Endothelial cell of umbilical vein (primary cell): ENCODE measurements around the gene ZNF385B. TPM values are rescaled to one million over a fixed set of nuclear protein-coding genes. Genes with fewer than 3 reads are reported as not detected.

ENCODE experiments used
- BruUV-seq: library from RNA; stranded (reverse); fragments of 400-500 nt; replicated peaks from 2 replicates; lab custom pipeline; 2021; lab: Mats Ljungman, UMichigan
- CTCF ChIA-PET: fragments of 300-600, 350-600 bp; sonication (Branson Sonifier 250); formaldehyde crosslinking; loops from one replicate; lab custom pipeline; 2021; ENCODE audit warnings: antibody characterized with exemption, inconsistent platforms; lab: Charles Lee
- POLR2A ChIA-PET: fragments of 300-600, 350-600 bp; sonication (Branson Sonifier 250); formaldehyde crosslinking; loops from one replicate; lab custom pipeline; 2021; ENCODE audit warnings: antibody characterized with exemption, inconsistent platforms; lab: Charles Lee
- DNase-seq: peaks from one replicate; pipeline ENCODE4 v3.0.0-alpha.2; 2011; ENCODE audit warnings: low read depth, low spot score
- FAIRE-seq: peaks from 2 replicates; lab custom pipeline; 2011; peaks lifted over from hg19 to GRCh38; lab: Jason Lieb, UNC
- H2AFZ ChIP-seq: 2 replicates; pipeline ENCODE4 v1.6.0; 2012; ENCODE audit warnings: low read depth, low read length, control low read depth, inconsistent platforms
- H3K27ac ChIP-seq: 2 replicates; pipeline ENCODE4 v1.5.1; 2011; ENCODE audit warnings: low read depth, mild to moderate bottlenecking, control low read depth, low read length, moderate library complexity; ENCODE audit not compliant: insufficient read depth
- H3K27me3 ChIP-seq, 2 experiments: 2 replicates each; pipeline versions ENCODE4 v1.6.0 to v1.6.1; 2011; ENCODE audit warnings: low read length in 2 of 2, mixed read lengths in 1 of 2; ENCODE audit not compliant: control insufficient read depth in 2 of 2, insufficient read depth in 2 of 2
- H3K36me3 ChIP-seq, 2 experiments: 2 replicates in 1 of 2; 3 replicates in 1 of 2; pipeline ENCODE4 v1.5.1; 2011; ENCODE audit warnings: low read length in 2 of 2, mild to moderate bottlenecking in 1 of 2, moderate library complexity in 1 of 2; ENCODE audit not compliant: control insufficient read depth in 2 of 2, insufficient read depth in 2 of 2; ENCODE audit errors: extremely low read depth in 1 of 2
- H3K4me1 ChIP-seq: 3 replicates; pipeline ENCODE4 v1.5.1; 2011; ENCODE audit warnings: mild to moderate bottlenecking, low read length; ENCODE audit not compliant: control insufficient read depth, insufficient read depth; ENCODE audit errors: extremely low read depth
- H3K4me2 ChIP-seq: 2 replicates; pipeline ENCODE4 v1.6.1; 2011; ENCODE audit warnings: low read length, control low read depth, mixed read lengths; ENCODE audit not compliant: insufficient read depth
- H3K4me3 ChIP-seq, 3 experiments: fragments of 200-600 bp in 1 of 3; sonication (generic), shearing (Covaris generic) in 1 of 3; replicated peaks in 1 of 3; 2 replicates each; pipeline ENCODE4 v1.5.1; 2011 to 2016; ENCODE audit warnings: control low read depth in 3 of 3, low read length in 3 of 3, mild to moderate bottlenecking in 2 of 3, inconsistent platforms in 1 of 3, low read depth in 1 of 3, moderate library complexity in 1 of 3; ENCODE audit not compliant: insufficient read depth in 1 of 3
- H3K79me2 ChIP-seq: 2 replicates; pipeline ENCODE4 v1.6.0; 2012; ENCODE audit warnings: low read length, inconsistent platforms; ENCODE audit not compliant: control insufficient read depth, insufficient read depth
- H3K9ac ChIP-seq: replicated peaks from 2 replicates; pipeline ENCODE3; 2011; ENCODE audit warnings: low read length, control low read depth; ENCODE audit not compliant: insufficient read depth; ENCODE audit errors: extremely low read depth
- H3K9me1 ChIP-seq: replicated peaks from 3 replicates; pipeline ENCODE4 v1.6.0; 2011; ENCODE audit warnings: mild to moderate bottlenecking, low read length; ENCODE audit not compliant: control insufficient read depth, insufficient read depth; ENCODE audit errors: extremely low read depth
- H3K9me3 ChIP-seq: replicated peaks from 2 replicates; pipeline ENCODE4 v1.5.1; 2012; ENCODE audit warnings: low read length, inconsistent platforms; ENCODE audit not compliant: control insufficient read depth, insufficient read depth
- H4K20me1 ChIP-seq: replicated peaks from 2 replicates; pipeline ENCODE3; 2011; ENCODE audit warnings: mild to moderate bottlenecking, low read length; ENCODE audit not compliant: control insufficient read depth, insufficient read depth; ENCODE audit errors: extremely low read depth
- EZH2 ChIP-seq: IDR thresholded peaks from 2 replicates; pipeline ENCODE4 v1.6.1; 2012; ENCODE audit warnings: borderline replicate concordance, low read depth, mild to moderate bottlenecking, moderate library complexity, low read length, inconsistent platforms; ENCODE audit not compliant: severe bottlenecking
- FOS ChIP-seq: IDR thresholded peaks from 2 replicates; pipeline ENCODE4 v1.6.1; 2011; ENCODE audit warnings: mild to moderate bottlenecking, low read length, moderate library complexity, borderline replicate concordance; ENCODE audit not compliant: insufficient read depth
- GATA2 ChIP-seq: IDR thresholded peaks from 2 replicates; pipeline ENCODE4 v1.7.0; 2011; ENCODE audit warnings: low read depth, mild to moderate bottlenecking, moderate library complexity, mixed read lengths, low read length; ENCODE audit not compliant: insufficient read length, insufficient read depth
- JUN ChIP-seq: IDR thresholded peaks from 2 replicates; pipeline ENCODE4 v1.6.1; 2011; ENCODE audit warnings: borderline replicate concordance, low read depth; ENCODE audit not compliant: insufficient read length, insufficient read depth
- MYC ChIP-seq: IDR thresholded peaks from one replicate; pipeline ENCODE4 v1.6.1; 2011; ENCODE audit warnings: mild to moderate bottlenecking, low read depth, low read length
- POLR2A ChIP-seq: IDR thresholded peaks from 2 replicates; pipeline ENCODE4 v1.6.1; 2012; ENCODE audit warnings: low read depth, mild to moderate bottlenecking, control low read depth, low read length
- POLR2AphosphoS5 ChIP-seq: IDR thresholded peaks from 2 replicates; pipeline ENCODE4 v1.6.1; 2012; ENCODE audit warnings: low read depth, mild to moderate bottlenecking, control low read depth, low read length, moderate library complexity; ENCODE audit not compliant: insufficient read depth
- dilution Hi-C: fragments of 300-500 bp; cut with MboI; formaldehyde crosslinking; loops from one replicate; pipeline ENCODE4 v1.15.0; 2019; ENCODE audit warnings: low sequenced_read_pairs; ENCODE audit not compliant: extremely low pct_ligation_motif_present
- intact Hi-C: fragments of 100-400 bp; cut with micrococcal nuclease; formaldehyde crosslinking; loops from one replicate; pipeline ENCODE4 v1.10.0; 2022
- polyA plus RNA-seq, 4 experiments: library from polyadenylated mRNA; depleted of rRNA in 3 of 4; stranded (reverse) in 3 of 4; unstranded in 1 of 4; fragments of >200 nt; gene quantifications; 2 replicates each; pipeline versions ENCODE4 v1.2.1 to v1.2.3, GENCODE V29; 2011 to 2012; ENCODE audit warnings: missing spikeins in 1 of 4
- total RNA-seq: library from RNA; stranded (reverse); gene quantifications from 2 replicates; pipeline ENCODE4 v1.2.3, GENCODE V29; 2021
- TF ChIP-seq, protein P1 (sequence below), 2 donors: IDR thresholded peaks; 1 replicate in 1 of 2; 2 replicates in 1 of 2; pipeline ENCODE4 v1.5.1; 2011; ENCODE audit warnings: low read length in 2 of 2, mild to moderate bottlenecking in 2 of 2, moderate library complexity in 2 of 2, control low read depth in 1 of 2, inconsistent platforms in 1 of 2, low read depth in 1 of 2; ENCODE audit not compliant: insufficient read depth in 1 of 2; ENCODE audit errors: extremely low read depth in 1 of 2
- TF ChIP-seq, protein P2 (sequence below): IDR thresholded peaks from 2 replicates; pipeline ENCODE4 v1.6.1; 2011; ENCODE audit not compliant: insufficient read depth, insufficient read length

Gene ZNF385B
- total and polyA plus RNA-seq, 2 donors (not counting 3 experiments of a cell fraction or from before 2014, with no cell fraction given) = not detected

DNA sequence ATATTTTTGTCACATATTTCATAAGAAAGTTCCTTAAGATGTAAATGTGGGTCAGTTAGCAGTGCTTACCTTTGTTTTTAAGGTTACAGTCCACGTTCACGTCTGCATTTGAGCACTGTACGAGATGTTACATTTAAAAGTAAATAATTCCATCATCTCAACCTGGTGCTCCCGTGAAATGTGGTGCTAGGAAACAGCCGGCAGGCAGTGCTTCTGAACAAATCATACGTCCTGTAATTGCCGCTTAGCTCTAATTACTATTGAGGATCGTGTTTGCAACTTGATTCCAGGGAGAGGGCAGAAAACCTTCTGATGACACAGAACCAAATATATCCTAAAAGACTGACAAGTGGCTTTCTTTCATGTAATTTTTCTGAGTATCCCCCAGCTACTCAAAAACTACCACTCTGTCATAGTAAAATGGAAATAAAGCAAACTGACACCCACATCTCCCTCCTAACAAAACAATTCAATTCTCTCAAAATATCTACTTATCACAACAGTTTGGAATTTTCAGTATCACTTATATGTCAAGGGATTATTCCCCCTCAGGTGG lies 299.0 kb downstream of the ZNF385B start:
- TF ChIP-seq, protein P1, sequence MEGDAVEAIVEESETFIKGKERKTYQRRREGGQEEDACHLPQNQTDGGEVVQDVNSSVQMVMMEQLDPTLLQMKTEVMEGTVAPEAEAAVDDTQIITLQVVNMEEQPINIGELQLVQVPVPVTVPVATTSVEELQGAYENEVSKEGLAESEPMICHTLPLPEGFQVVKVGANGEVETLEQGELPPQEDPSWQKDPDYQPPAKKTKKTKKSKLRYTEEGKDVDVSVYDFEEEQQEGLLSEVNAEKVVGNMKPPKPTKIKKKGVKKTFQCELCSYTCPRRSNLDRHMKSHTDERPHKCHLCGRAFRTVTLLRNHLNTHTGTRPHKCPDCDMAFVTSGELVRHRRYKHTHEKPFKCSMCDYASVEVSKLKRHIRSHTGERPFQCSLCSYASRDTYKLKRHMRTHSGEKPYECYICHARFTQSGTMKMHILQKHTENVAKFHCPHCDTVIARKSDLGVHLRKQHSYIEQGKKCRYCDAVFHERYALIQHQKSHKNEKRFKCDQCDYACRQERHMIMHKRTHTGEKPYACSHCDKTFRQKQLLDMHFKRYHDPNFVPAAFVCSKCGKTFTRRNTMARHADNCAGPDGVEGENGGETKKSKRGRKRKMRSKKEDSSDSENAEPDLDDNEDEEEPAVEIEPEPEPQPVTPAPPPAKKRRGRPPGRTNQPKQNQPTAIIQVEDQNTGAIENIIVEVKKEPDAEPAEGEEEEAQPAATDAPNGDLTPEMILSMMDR (IDR thresholded peaks at IDR 0.05; ENCODE audit: extremely low read depth in 1 of 2, insufficient read depth in 1 of 2, low read depth in 1 of 2, low read length in 2 of 2) = no peak
- TF ChIP-seq MYC (no peak), EZH2 (no peak), POLR2A (no peak), GATA2 (no peak), FOS (no peak), POLR2AphosphoS5 (no peak), JUN (no peak)
- TF ChIP-seq, protein P2, sequence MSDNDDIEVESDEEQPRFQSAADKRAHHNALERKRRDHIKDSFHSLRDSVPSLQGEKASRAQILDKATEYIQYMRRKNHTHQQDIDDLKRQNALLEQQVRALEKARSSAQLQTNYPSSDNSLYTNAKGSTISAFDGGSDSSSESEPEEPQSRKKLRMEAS = no peak
- Histone ChIP-seq H3K4me2 (no peak overlapping the region), H3K79me2 (no peaks in the 10 kb centered on the region), H3K4me3 (no peak overlapping the region), H2AFZ (no peak overlapping the region), H3K9ac (no peak overlapping the region), H3K9me3 (no peaks in the 10 kb centered on the region), H3K27me3 (no peaks in the 10 kb centered on the region), H3K36me3 (no peaks in the 10 kb centered on the region), H3K9me1 (peaks cover 2% of the 10 kb centered on the region), H3K4me1 (no peaks in the 10 kb centered on the region), H4K20me1 (no peaks in the 10 kb centered on the region), H3K27ac (no peak overlapping the region)
- no peak for FAIRE-seq
- ChIA-PET POLR2A (no interaction called here), CTCF (interaction anchor here (1.5 kb wide), 1 partner anchor 151 kb away, joined by 5 read pairs; no protein-coding TSS in a partner anchor)
- dilution Hi-C loops = no loop called here
- BruUV-seq = no TSS peak
- no peak for DNase-seq
- intact Hi-C loops = no loop called here
